Gastrocnemius medialis (tissue), 4 donors: ENCODE results near the gene FOXK1. TPM values are rescaled to one million over a fixed set of nuclear protein-coding genes. Genes with fewer than 3 reads are reported as not detected.

Experiments used
- ATAC-seq, 2 donors: fragments of 150-250 bp; one replicate each; pipeline ENCODE4 v1.9.1; 2016
- DNase-seq, 2 donors: peaks; one replicate each; pipeline ENCODE4 v3.0.0-alpha.2; 2019
- H3K27ac ChIP-seq, 4 donors: fragments of 200-600 bp; sonication (generic); 1 replicate in 1 of 4; 2 replicates in 3 of 4; pipeline ENCODE4 v1.5.1; 2016 to 2018; ENCODE audit warnings: mild to moderate bottlenecking in 2 of 4, moderate library complexity in 1 of 4
- H3K27me3 ChIP-seq, 3 donors: fragments of 200-600 bp; sonication (generic) in 2 of 3; 1 replicate in 1 of 3; 2 replicates in 2 of 3; pipeline versions ENCODE4 v1.5.1 to v1.6.0; 2016 to 2019; ENCODE audit warnings: mild to moderate bottlenecking in 1 of 3, moderate library complexity in 1 of 3
- H3K36me3 ChIP-seq, 2 donors: fragments of 200-600 bp; sonication (generic) in 1 of 2; one replicate each; pipeline ENCODE4 v1.5.1; 2017 to 2018
- H3K4me1 ChIP-seq, 2 donors: fragments of 200-600 bp; sonication (generic) in 1 of 2; one replicate each; pipeline ENCODE4 v1.5.1; 2016 to 2017; ENCODE audit warnings: mild to moderate bottlenecking in 2 of 2
- H3K4me3 ChIP-seq, 4 donors: fragments of 200-600 bp; sonication (generic) in 3 of 4; 1 replicate in 1 of 4; 2 replicates in 3 of 4; pipeline ENCODE4 v1.5.1; 2016 to 2019; ENCODE audit warnings: mild to moderate bottlenecking in 2 of 4
- H3K9me3 ChIP-seq, 3 donors: fragments of 200-600 bp; sonication (generic) in 2 of 3; 1 replicate in 1 of 3; 2 replicates in 2 of 3; pipeline ENCODE4 v1.5.1; 2016 to 2019
- CTCF ChIP-seq, 5 experiments: fragments of 450-650 bp in 3 of 5; fragments of 200-600 bp in 2 of 5; sonication (generic) in 2 of 5; IDR thresholded peaks in 4 of 5; conservative IDR thresholded peaks in 1 of 5; 1 replicate in 4 of 5; 2 replicates in 1 of 5; pipeline ENCODE4 v1.5.1; 2016 to 2019; ENCODE audit warnings: antibody characterized with exemption in 5 of 5, mild to moderate bottlenecking in 3 of 5, moderate library complexity in 3 of 5
- POLR2A ChIP-seq, 2 donors: fragments of 450-650 bp; IDR thresholded peaks; one replicate each; pipeline ENCODE4 v1.6.1; 2017; ENCODE audit warnings: antibody characterized with exemption in 2 of 2, mild to moderate bottlenecking in 2 of 2, moderate library complexity in 2 of 2
- in situ Hi-C, 4 donors: fragments of 200-750 bp; cut with MboI; loops; one replicate each; pipeline versions ENCODE4 v1.15.0 to v1.8.0; 2017; ENCODE audit warnings: low sequenced_read_pairs in 4 of 4
- intact Hi-C: fragments of 100-400 bp; cut with DNase I; formaldehyde crosslinking; loops from one replicate; pipeline ENCODE4 v1.15.1; 2023; ENCODE audit warnings: low total_unique reads
- microRNA-seq, 2 donors: library from miRNA; unstranded; fragments of <30 nt; microRNA quantifications; one replicate each; pipeline ENCODE4, GENCODE V29; 2016; ENCODE audit warnings: borderline replicate concordance in 2 of 2
- total RNA-seq, 4 donors: library from RNA; depleted of rRNA; stranded (reverse); fragments of >200 nt; gene quantifications; one replicate each; pipeline versions ENCODE4 v1.1.0 to v1.2.3, GENCODE V29; 2016

The FOXK1 gene
- total RNA-seq, 4 donors from 2014 or later: 9.8 to 43.6 (median 18.8) TPM

- TF ChIP-seq POLR2A (IDR thresholded peaks at IDR 0.05) (no peak), CTCF (IDR thresholded peaks at IDR 0.05 in 4 of 5, conservative IDR thresholded peaks at IDR 0.05 in 1 of 5) (no peak)
- no peaks in the 10 kb centered on the region for H3K4me1 ChIP-seq
- intact Hi-C loops: no loop called here
- in situ Hi-C loops: no loop called here
- no peak overlapping the region for H3K4me3 ChIP-seq
- ATAC-seq (no peak), DNase-seq (no peak)
- no peaks in the 10 kb centered on the region for H3K36me3 ChIP-seq
- H3K9me3 ChIP-seq: no peaks in the 10 kb centered on the region
- peak overlapping the region; percentile 49 to 64 (median 55) for H3K27ac ChIP-seq
- H3K27me3 ChIP-seq: no peaks in the 10 kb centered on the region
These were observed 138.4 kb downstream of the FOXK1 start for GRCh38 chr7:4820405-4820966.

Small RNA genes lying within 50 kb of the gene (microRNA-seq; reads per million reads assigned to microRNA genes)
- gene MIR4656: 0 to 0.85 reads per million in 2 donors

Other genes starting within 250 kb of the FOXK1 start
- gene AP5Z1, start 93.3 kb downstream of the FOXK1 start, total RNA-seq: 10 to 100 TPM; 10.2 to 18.1 (median 14.6) TPM
- gene PAPOLB, start 179.7 kb downstream of the FOXK1 start, total RNA-seq: under 1 TPM in 1 of 4 donors, not detected in 3; 0.10 TPM
- gene RADIL, start 201.4 kb downstream of the FOXK1 start, total RNA-seq: 10 to 100 TPM in 1 of 4 donors, 1 to 10 TPM in 3; 2.1 to 12.1 (median 5.0) TPM